ENCODE measurements around the gene TULP4.

Gene TULP4

DNA sequence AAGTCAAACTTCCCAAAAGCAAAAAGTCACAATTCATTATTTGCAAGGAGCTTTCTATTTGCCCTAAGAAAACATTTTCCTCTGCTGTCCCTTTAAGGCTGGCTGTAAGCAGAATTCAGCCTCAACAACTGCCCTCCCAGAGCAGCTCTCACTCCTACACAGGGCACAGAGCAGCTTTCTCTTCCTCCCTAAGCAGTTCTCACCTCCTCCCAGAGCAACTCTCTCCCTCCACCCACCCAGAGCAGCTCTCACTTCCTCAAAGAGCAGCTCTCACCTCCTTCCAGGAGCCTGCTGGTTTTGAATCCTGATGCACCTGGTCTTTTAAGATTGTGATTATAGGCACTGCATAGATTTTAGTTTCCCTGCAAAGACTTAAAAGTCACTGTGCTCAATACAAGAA is 127.0 kb downstream of the TULP4 start:
- DNase-seq (ENCODE audit: low spot score) = peak; percentile 85
- in situ Hi-C loops (cut with MboI; ENCODE audit: low sequenced_read_pairs, unreplicated experiment) = no loop called here
- no peak for TF ChIP-seq CTCF (IDR thresholded peaks at IDR 0.05; ENCODE audit: borderline replicate concordance, control extremely low read depth, extremely low read depth, insufficient read depth, missing control alignments)

GRCh38 chr6:158441716-158442215 is 129.5 kb downstream of the TULP4 start:
- no peak for TF ChIP-seq CTCF (IDR thresholded peaks at IDR 0.05; ENCODE audit: borderline replicate concordance, control extremely low read depth, extremely low read depth, insufficient read depth, missing control alignments)
- DNase-seq (ENCODE audit: low spot score) = no peak
- in situ Hi-C loops (cut with MboI; ENCODE audit: low sequenced_read_pairs, unreplicated experiment) = no loop called here

DNA sequence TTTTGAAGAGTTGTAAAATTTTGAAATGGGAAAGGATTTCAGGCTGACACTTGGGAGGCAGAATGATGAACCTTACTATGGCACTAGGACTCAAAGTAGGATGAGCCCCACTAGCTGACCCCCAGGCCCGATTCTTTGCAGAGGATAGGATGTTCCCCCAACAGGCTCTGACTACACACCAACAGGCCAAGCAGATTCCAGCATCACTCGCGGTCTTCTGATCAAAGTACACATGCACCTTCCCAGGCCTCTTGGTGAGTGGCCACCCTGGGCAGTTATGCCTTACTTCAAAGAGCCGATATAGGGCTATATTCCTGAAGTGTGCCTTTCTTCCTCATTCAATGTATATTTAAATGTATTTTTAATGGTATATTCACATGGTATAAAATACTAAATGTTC is 130.0 kb downstream of the TULP4 start:
- TF ChIP-seq CTCF (IDR thresholded peaks at IDR 0.05; ENCODE audit: borderline replicate concordance, control extremely low read depth, extremely low read depth, insufficient read depth, missing control alignments) = no peak
- in situ Hi-C loops (cut with MboI; ENCODE audit: low sequenced_read_pairs, unreplicated experiment) = no loop called here
- DNase-seq (ENCODE audit: low spot score) = no peak

DNA sequence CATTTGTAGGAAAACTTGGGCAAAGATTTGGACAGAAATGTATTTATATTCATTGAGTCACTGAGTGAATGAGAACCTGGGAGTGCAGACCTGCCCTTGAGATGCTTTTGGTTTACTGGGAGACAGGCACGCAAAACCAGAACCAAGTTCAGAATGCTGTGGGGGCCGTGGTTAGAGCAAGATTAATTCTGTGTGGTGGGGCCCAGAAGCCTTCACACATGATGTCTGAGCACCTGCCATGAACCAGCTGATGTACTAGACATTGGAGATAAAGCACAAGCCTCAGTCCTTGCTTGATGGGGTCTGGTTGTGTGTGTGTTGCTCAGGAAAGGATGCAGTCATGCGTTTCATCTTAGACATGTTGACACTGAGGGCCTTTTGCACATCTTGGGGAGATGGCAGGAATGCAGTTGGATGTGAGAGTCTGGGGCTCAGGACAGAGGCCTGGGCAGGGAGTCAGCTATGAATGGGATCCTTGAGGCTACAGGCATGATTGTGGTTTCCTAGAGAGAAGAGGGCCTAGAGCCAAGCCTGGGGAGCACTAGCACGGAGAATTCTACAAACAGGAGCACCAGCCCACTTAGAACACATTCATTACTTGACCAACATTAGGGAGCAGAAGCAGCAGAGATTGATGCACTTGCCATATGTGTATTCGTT is 133.3 kb downstream of the TULP4 start:
- in situ Hi-C loops (cut with MboI; ENCODE audit: low sequenced_read_pairs, unreplicated experiment) = no loop called here
- DNase-seq (ENCODE audit: low spot score) = no peak
- TF ChIP-seq CTCF (IDR thresholded peaks at IDR 0.05; ENCODE audit: borderline replicate concordance, control extremely low read depth, extremely low read depth, insufficient read depth, missing control alignments) = no peak

GRCh38 chr6:158448856-158449255 is 136.6 kb downstream of the TULP4 start:
- in situ Hi-C loops (cut with MboI; ENCODE audit: low sequenced_read_pairs, unreplicated experiment) = no loop called here
- no peak for TF ChIP-seq CTCF (IDR thresholded peaks at IDR 0.05; ENCODE audit: borderline replicate concordance, control extremely low read depth, extremely low read depth, insufficient read depth, missing control alignments)
- no peak for DNase-seq (ENCODE audit: low spot score)

GRCh38 chr6:158452191-158452590 is 139.9 kb downstream of the TULP4 start:
- TF ChIP-seq CTCF (IDR thresholded peaks at IDR 0.05; ENCODE audit: borderline replicate concordance, control extremely low read depth, extremely low read depth, insufficient read depth, missing control alignments) = no peak
- DNase-seq (ENCODE audit: low spot score) = no peak
- in situ Hi-C loops (cut with MboI; ENCODE audit: low sequenced_read_pairs, unreplicated experiment) = no loop called here

Measured in GM13976 (cell line).